GM15510 (cell line): ENCODE data around the gene WDR31.
A peak's percentile ranks its signal among the peaks of the same experiment; 100 is the strongest.

Source experiments
- POLR2A ChIP-seq: IDR thresholded peaks from 3 replicates; pipeline ENCODE4 v1.6.1; 2011; ENCODE audit warnings: borderline replicate concordance; ENCODE audit not compliant: insufficient read length; ENCODE audit errors: extremely low read depth

WDR31 gene

DNA sequence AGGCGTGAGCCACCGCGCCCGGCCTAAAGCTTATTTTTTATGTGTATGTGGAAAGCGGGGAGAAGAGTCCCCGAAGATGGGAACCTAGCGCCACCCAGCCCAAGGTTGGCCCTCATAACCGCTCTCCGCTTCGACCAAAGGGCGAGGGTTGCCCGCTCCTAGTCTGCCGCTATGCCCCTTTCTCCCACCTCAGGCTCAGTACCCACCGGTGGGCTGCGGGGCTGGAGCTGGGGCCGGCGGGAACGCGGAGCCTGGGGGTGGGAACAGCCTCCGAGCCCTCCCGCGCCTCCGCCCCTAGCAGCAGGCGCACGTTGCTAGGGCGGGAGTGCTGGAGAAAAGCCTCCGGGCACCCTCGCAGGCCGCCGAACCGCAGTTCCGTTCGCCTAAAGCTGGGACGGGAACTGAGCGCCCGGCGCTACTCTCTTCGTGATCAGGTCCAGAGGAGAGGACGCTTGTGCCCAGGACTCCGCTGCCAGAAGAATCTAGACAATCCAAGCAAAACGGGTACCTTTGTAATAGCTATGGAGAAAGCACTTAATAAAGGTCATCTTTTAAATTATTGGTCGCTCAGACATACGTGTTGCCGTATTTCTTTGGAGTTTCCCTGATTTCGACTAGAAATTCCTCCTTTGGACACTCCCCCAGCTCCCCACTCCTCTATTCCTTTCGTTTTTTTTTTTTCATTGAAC, at the start of gene WDR31:
Gene WDR31, minus strand, starts transcription at position 265 of the 689 bp plus-strand sequence. CDS start 8,253 bp downstream, outside the sequence.
- TF ChIP-seq POLR2A = peak; percentile 56

DNA sequence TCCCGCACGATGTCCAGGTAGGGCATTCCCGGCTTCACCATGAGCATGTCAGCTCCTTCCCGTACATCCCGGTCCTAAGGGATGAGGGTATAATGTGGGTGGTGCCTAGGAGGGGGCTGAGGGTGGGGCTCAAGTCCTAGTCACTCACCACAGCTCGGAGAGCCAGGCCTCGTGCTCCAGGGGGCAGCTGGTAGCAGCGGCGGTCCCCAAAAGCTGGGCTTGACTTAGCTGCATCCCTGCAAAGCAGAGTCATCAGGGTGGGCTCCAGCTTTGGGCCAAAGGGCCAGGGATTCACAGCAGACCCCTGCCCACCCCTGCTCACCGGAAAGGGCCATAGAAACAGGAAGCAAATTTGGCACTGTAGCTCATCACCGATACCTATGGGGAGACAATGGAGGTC, 49.4 kb upstream of the WDR31 start:
- no peak for TF ChIP-seq POLR2A

DNA sequence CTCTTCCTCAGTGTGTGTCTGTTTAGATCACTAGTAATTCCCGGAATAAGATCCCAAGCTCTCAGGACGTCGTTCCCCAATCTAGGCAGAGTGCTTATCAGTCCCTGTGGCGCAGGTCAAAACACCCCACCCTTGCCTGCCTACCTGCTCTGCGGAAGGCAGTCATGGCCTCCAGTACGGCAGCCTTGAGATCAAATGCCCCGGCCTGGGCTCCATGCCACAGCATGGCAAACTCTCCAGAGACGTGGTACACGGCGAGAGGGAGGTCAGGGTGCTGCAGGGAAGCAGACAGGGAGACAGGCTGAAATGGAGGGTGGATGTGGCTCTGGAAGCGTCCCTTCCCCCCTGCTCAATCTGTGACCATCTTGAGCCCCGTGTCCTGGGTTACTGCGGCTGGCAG, 48.8 kb upstream of the WDR31 start:
- TF ChIP-seq POLR2A = no peak

DNA sequence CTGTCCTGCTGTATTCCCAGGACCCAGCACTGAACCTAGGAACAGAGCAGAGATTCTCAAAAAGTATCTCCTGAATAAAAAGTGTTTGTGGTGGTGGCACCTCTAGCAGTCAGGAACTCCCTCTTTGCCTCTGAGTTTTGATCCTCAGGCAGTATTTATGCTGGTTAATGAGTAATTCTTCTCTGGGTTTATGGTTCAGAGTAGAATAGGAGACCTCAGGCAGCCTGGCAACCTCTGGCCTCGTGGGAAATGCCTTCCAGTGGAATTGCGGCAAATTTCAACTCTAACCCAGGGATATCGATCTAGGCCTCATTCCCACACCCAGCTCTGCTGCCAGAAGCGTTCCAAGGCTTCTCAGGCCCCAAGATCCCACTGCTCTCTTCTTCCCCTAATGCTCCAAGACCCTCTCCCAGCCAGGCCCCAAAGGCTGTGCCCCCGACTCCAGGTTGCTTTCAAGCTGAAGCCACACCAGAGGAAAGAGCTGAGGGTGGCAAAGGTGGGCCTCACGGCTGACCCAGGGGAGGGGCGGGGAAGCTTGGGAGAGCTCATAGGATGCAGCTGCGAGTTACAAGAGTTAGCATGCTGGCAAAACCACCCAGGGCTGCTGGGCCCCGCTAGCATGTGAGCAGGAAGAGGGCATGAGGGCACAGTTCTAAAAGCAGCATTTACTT, 47.6 kb upstream of the WDR31 start:
- TF ChIP-seq POLR2A = no peak

DNA sequence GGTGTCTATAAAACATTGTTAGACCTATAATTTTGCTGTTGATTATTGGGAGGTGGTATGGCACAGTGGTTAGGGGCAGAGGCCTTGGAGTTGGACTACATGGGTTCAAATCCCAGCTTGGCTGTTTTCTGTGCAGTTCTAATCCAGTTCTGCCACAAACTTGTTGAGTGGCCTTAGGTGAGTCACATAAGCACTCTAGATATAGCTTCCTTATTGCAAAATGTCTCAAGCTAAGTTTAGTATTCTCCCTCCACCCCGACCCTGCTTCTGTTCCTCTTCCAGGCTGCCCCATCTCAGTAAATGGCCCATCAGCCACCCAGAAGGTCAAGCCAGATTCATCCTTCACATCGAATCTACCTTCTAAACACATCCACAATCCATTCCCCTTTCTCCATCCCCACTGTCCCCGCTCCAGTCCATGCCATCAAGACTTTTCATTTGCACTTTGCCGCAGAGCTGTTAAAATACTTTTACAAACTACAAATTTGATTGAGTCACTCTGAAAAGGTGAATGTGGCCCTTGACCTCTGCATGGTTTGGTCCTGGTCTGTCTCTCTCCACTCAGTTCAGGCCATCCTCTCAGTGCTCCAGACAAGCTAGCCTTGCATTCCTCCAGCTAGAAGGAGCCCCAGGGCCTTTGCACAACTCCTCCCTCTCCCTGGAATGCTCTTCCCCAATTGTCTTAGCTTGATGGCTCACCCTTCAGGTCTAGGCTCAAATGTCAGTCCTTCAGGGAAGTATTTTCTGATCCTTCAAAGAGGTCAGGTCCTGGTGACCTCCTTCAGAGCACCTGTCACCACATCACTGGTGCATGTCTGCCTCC, 46.7 kb upstream of the WDR31 start:
- no peak for TF ChIP-seq POLR2A

DNA sequence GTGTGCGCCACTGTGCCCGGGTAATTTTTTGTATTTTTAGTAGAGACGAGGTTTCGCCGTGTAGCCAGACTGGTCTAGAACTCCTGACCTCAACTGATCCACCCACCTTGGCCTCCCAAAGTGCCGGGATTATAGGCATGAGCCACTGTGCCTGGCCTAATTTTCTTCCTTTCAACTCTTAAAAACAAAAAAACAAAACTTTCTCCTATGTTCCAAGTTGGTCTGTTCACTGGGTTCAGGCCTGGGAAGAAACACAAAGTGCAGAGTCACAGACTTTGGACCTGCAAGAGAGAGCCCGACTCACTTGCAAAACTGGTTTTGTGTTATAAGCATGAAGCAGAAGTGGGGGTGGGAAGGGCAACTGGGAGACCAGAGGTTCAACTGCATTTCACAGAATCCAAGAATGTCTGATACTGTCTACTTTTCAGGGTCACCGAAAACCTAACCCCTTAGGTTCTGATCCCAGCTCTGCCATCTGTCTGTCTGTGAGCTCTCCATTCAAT, 41.9 kb upstream of the WDR31 start:
- TF ChIP-seq POLR2A = no peak

DNA sequence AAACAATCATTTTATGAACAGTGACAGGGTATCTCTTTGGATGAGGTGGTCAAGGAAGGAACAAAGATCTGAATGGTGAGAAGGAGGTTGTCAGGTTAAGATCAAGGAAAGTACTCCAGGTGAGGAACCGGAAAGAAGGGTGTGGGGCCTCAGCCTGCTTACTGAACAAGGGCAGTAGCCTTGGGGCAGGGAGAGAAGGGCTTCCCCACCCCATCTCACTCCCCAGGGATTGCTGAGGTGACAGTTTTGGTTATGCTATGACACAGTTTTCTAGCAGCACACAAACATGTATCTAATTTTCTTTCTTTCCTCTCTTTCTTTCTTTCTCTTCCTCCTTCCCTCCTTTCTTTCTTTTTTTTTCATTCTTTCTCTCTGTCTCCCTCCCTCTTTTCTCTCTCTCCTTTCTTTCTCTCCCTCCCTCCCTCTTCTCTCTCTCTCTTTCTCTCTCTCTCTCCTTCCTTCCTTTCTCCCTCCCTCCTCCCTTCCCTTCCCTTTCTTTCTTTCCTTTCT, 40.8 kb upstream of the WDR31 start:
- TF ChIP-seq POLR2A = no peak

DNA sequence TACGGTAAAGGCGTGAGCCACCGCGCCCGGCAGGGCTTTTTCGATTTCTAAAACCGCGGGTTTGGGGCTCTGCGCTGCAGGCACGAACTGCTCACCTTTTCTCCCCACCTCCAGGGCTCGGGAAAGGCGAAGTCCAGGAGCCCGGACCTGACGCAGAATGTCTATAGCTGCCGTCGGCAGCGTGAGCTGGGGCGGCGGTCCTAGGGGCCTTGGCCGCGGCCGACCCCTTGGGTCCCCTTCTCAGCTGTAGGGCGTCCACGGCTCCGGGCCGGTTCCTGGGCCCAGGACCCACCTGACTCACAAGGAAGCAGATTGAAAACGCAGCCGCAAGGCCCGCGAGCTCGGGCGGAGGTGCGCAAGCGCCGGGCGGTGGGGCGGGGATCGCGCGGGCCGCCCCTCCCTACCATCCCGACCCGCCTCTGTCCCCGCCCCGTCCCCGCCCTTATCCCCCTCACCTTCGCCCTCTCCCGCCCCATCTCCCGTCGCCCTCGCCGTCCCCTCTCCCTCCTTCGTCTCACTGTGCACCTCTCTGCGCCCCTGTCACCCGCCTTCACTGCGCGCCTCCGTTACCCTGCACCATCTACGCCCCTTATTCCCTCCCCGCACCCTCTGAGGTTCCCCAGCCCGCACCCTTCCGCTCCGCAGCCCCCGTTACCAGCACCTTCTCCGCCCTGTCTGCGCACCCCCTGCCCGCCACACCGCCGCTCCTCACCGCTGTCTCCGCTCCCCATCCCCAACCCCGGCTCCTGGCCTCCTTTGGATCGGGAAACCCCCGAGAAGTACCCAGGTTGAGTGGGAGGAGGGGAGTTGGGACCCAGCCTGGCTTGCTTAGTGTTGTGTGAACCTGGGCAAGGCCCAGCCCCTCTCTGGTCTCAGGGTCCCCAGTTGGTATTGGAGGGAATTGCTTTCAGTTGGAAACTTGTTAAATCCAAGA, 36.8 kb upstream of the WDR31 start, which contains the start of gene HDHD3:
Gene HDHD3, minus strand, starts transcription at position 353 of the 934 bp plus-strand sequence. CDS start 2,632 bp downstream, outside the sequence.
- TF ChIP-seq POLR2A = peak; percentile 89

DNA sequence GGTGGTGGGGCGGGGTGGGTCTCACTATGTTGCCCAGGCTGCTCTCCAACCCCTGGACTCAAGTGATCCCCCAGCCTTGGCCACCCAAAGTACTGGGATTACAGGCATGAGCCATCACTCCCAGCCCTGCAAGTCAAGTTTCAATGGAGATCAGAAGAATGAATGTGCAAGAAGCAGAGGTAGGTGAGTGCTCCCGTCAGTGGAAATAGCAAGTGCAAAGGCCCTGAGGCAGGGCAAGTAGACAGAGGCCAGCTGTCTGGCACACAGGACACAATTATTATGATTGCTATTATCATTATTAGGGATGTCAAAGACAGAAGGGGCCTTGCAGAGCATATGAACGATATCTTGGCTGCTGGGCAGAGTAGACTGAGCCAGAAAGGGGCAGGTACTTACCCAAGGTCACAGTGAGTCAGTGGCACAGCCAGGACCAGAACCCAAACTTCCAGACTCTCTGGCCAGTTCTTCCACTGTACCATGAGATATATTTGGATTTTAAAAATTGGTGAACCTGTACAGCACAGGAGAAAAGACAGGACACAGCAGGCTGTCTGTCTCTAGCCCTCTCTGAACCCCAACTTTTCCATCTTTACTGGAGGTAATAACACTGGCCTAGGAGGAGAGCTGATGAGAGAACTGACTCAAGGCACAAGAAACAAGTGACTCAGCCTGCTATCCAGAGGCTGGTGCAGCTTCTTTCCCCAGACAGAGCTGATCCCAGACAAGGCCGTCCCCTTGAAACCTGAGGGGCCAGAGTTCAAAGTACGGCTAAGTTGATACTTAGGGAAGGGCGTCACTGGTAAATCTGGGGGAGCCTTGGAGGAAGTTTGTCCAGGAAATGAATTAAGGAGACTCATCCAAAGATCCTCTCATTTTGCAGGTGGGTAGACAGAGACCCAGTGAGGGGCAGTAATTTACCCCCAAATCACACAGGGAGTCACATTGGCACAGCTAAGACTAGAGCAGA, 35.3 kb upstream of the WDR31 start:
- no peak for TF ChIP-seq POLR2A

DNA sequence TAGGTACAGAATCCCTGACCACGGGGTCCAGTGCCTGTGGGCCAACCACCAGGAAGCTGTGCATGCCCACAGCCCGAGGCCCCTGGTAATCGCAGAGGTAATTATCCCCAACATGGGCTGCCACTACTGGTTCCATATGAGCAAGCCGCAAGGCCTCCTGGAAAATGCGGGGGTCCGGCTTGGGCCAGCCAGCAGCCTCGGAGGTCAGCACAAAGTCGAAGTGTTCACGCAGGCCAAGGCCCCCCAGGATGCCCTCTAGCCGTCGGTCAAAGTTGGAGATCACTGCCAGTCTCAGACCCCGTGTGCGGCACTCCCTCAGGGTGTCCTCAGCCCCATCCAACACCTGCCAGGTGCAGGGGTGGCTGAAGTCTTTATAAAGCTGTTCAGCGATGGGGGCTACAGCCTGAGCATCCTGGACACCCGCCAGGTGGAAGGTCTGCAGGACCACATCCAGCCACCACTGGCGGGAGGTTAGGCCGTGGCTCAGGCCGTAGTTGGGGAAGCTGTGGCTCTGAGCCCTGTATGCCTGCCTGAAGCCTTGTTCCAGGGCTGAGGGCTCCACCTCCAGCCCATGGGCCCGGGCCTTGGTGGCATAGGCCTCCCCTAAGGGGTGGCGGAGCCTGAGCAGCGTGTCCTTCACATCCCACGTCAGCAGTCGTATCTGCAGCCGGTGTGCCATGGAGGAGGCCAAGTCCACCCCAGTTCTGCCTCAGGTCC, 33.8 kb upstream of the WDR31 start:
- TF ChIP-seq POLR2A = no peak

DNA sequence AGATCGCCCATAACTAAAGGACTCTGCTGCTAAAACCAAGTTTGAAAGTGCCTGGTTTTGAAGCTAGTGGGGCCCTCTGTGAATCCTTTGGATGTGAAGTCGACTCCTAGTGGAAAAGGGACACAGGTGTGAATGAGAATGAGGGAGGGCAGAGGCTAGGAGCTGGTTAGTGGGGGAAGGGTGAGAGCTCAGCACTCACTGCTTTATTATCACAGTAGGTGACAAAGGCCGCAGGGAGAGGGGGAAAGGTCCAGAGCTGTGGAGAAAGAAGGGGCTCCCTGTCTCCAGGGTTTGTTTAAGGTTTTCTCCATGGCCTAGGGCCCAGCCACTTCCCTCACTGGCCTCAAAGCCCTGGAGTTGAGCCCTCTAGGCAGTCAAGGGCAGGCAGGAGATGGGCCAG, 33.2 kb upstream of the WDR31 start:
- no peak for TF ChIP-seq POLR2A

DNA sequence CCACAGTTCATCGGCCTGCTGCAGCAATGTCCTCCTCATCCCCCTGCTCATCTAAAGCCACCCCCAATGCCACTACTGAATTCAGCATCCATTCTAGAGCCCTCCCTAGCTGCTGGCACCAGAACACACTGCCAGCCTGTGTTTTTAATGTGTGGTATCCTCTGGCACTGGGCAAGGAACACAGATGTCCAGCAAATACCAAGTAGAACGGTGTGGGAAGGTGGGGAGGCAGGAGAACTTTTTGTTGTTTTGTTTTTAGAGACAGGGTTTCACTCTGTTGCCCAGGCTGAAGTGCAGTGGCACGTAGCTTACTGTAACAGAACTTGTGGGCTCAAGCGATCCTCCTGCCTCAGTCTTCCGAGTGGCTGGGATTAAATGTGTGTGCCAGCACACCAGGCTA, 32.0 kb upstream of the WDR31 start:
- TF ChIP-seq POLR2A = no peak
